Stomach (tissue), 9 donors: ENCODE measurements around the gene IZUMO3. TPM values are rescaled to one million over a fixed set of nuclear protein-coding genes. Genes with fewer than 3 reads are reported as not detected.
"Not testable (repeated sequence)": the region's sequence is repeated elsewhere in the genome, so short reads cannot be mapped to it uniquely, and the experiment has no call there.

ENCODE experiments used
- DNase-seq, 2 donors: peaks; one replicate each; pipeline versions ENCODE4 v3.0.0 to v3.0.0-alpha.2; 2013 to 2019
- H3K27ac ChIP-seq, 5 donors: fragments of 200-600 bp in 4 of 5; sonication (generic) in 4 of 5; one replicate each; pipeline ENCODE4 v1.5.1; 2013 to 2019; ENCODE audit warnings: mild to moderate bottlenecking in 1 of 5, moderate library complexity in 1 of 5
- H3K27me3 ChIP-seq, 3 donors: fragments of 200-600 bp; sonication (generic); one replicate each; pipeline ENCODE4 v1.5.1; 2017 to 2019; ENCODE audit warnings: mixed run types in 1 of 3
- H3K36me3 ChIP-seq, 4 donors: fragments of 200-600 bp; sonication (generic); 1 replicate in 3 of 4; 2 replicates in 1 of 4; pipeline ENCODE4 v1.5.1; 2016 to 2019
- H3K4me1 ChIP-seq, 4 donors: fragments of 200-600 bp; sonication (generic); one replicate each; pipeline ENCODE4 v1.5.1; 2016 to 2019
- H3K4me3 ChIP-seq, 4 donors: fragments of 200-600 bp; sonication (generic) in 3 of 4; one replicate each; pipeline ENCODE4 v1.5.1; 2016 to 2019; ENCODE audit warnings: mild to moderate bottlenecking in 1 of 4
- H3K9me3 ChIP-seq, 4 donors: fragments of 200-600 bp; sonication (generic); one replicate each; pipeline ENCODE4 v1.5.1; 2016 to 2019
- CTCF ChIP-seq, 7 experiments: fragments of 450-650 bp in 4 of 7; fragments of 200-600 bp in 3 of 7; sonication (generic) in 3 of 7; IDR thresholded peaks; one replicate each; pipeline ENCODE4 v1.5.1; 2016 to 2019; ENCODE audit warnings: antibody characterized with exemption in 7 of 7, control low read depth in 2 of 7, mild to moderate bottlenecking in 1 of 7
- EP300 ChIP-seq: sonication (generic); formaldehyde crosslinking; IDR thresholded peaks from one replicate; pipeline ENCODE4 v1.6.1; 2017; ENCODE audit warnings: antibody characterized with exemption
- POLR2A ChIP-seq, 4 donors: fragments of 450-650 bp; IDR thresholded peaks; one replicate each; pipeline ENCODE4 v1.6.1; 2016; ENCODE audit warnings: antibody characterized with exemption in 4 of 4, control low read depth in 2 of 4, mild to moderate bottlenecking in 1 of 4, moderate library complexity in 1 of 4
- POLR2AphosphoS5 ChIP-seq, 3 donors: sonication (generic); formaldehyde crosslinking; IDR thresholded peaks; one replicate each; pipeline ENCODE4 v1.6.1; 2016; ENCODE audit warnings: antibody characterized with exemption in 3 of 3
- WGBS, 5 donors: extraction: QIAGEN DNeasy Blood & Tissue Kit in 3 of 5; methylation state at CpG; one replicate each; pipeline versions ENCODE4 v1.1.5 to v1.1.7; 2013 to 2018; 5-methylcytosine and 5-hydroxymethylcytosine counted together
- intact Hi-C: fragments of 100-400 bp; cut with DNase I; formaldehyde crosslinking; loops from one replicate; pipeline ENCODE4 v1.15.1; 2023; ENCODE audit warnings: low total_unique reads
- polyA plus RNA-seq, 3 donors: library from polyadenylated mRNA; stranded (reverse); fragments of 200-250 nt; gene quantifications; one replicate each; pipeline ENCODE4 v1.2.3, GENCODE V29; 2013
- total RNA-seq, 5 donors: library from RNA; depleted of rRNA; stranded (reverse); fragments of >200 nt; gene quantifications; one replicate each; pipeline versions ENCODE4 v1.1.0 to v1.2.3, GENCODE V29; 2014 to 2016
- donor health status: healthy with polysubstance abuse.
- donor health status: Bipolar disorder and iron deficiency.
- donor health status: healthy.

Gene IZUMO3
- total and polyA plus RNA-seq, 8 donors: not detected

GRCh38 chr9:24582146-24583126, 36.7 kb upstream of the IZUMO3 start:
- intact Hi-C loops: no loop called here
- Histone ChIP-seq H3K27ac (no peak overlapping the region), H3K9me3 (peaks cover 0 to 30% (median 0%) of the 10 kb centered on the region in 4 donors), H3K4me1 (no peaks in the 10 kb centered on the region), H3K27me3 (no peaks in the 10 kb centered on the region), H3K4me3 (no peak overlapping the region), H3K36me3 (no peaks in the 10 kb centered on the region)
- TF ChIP-seq EP300: no peak
- no peak for DNase-seq
- 17 to 32% (median 24%) methylated on average over 6 of the region's 6 CpGs for WGBS, 5 donors

GRCh38 chr9:24580005-24580404, 34.3 kb upstream of the IZUMO3 start:
- 66 to 83% (median 80%) methylated on average over 18 to 21 of the region's 21 CpGs for WGBS, 5 donors

GRCh38 chr9:24572406-24572805, 26.7 kb upstream of the IZUMO3 start:
- no peak overlapping the region for H3K27ac ChIP-seq
- intact Hi-C loops: no loop called here
- H3K9me3 ChIP-seq: no peaks in the 10 kb centered on the region
- no peaks in the 10 kb centered on the region for H3K4me1 ChIP-seq
- H3K27me3 ChIP-seq: no peaks in the 10 kb centered on the region
- no peak for TF ChIP-seq POLR2AphosphoS5 (IDR thresholded peaks at IDR 0.05)
- no peak for TF ChIP-seq POLR2A (IDR thresholded peaks at IDR 0.05)
- TF ChIP-seq CTCF (IDR thresholded peaks at IDR 0.05): no peak
- H3K4me3 ChIP-seq: no peak overlapping the region
- peak in 1 of 2 donors; percentile 12 for DNase-seq
- no peaks in the 10 kb centered on the region for H3K36me3 ChIP-seq
- WGBS, 5 donors: 90 to 95% (median 93%) methylated on average over 2 of the region's 2 CpGs

More at GRCh38 chr9:24580005-24580404, 34.3 kb upstream of the IZUMO3 start:
- H3K27ac ChIP-seq, intact Hi-C loops, H3K4me3 ChIP-seq, H3K36me3 ChIP-seq, H3K27me3 ChIP-seq, DNase-seq, H3K4me1 ChIP-seq: not testable (repeated sequence)
- H3K9me3 ChIP-seq: peaks cover 0 to 20% (median 0%) of the 10 kb centered on the region in 4 donors

- intact Hi-C loops: no loop called here
- Histone ChIP-seq H3K27ac (no peak overlapping the region), H3K4me3 (no peak overlapping the region), H3K4me1 (no peaks in the 10 kb centered on the region), H3K9me3 (peaks cover 0 to 10% (median 0%) of the 10 kb centered on the region in 4 donors), H3K36me3 (no peaks in the 10 kb centered on the region), H3K27me3 (no peaks in the 10 kb centered on the region)
- TF ChIP-seq EP300 (no peak), CTCF (IDR thresholded peaks at IDR 0.05) (no peak), POLR2A (IDR thresholded peaks at IDR 0.05) (no peak), POLR2AphosphoS5 (IDR thresholded peaks at IDR 0.05) (no peak)
- 79 to 87% (median 83%) methylated on average over 3 of the region's 3 CpGs for WGBS, 5 donors
- no peak for DNase-seq
These were observed 16.3 kb upstream of the IZUMO3 start for GRCh38 chr9:24561957-24562356.

GRCh38 chr9:24553183-24553552, 7.5 kb upstream of the IZUMO3 start:
- 75 to 87% (median 82%) methylated on average over 2 of the region's 2 CpGs for WGBS, 5 donors
- Histone ChIP-seq H3K27ac (no peak overlapping the region), H3K36me3 (no peaks in the 10 kb centered on the region), H3K4me3 (no peak overlapping the region), H3K4me1 (no peaks in the 10 kb centered on the region), H3K9me3 (peaks cover 0 to 5% (median 0%) of the 10 kb centered on the region in 4 donors), H3K27me3 (no peaks in the 10 kb centered on the region)
- intact Hi-C loops: no loop called here
- no peak for DNase-seq
- no peak for TF ChIP-seq CTCF (IDR thresholded peaks at IDR 0.05)
- TF ChIP-seq EP300: no peak
- TF ChIP-seq POLR2A (IDR thresholded peaks at IDR 0.05): no peak
- no peak for TF ChIP-seq POLR2AphosphoS5 (IDR thresholded peaks at IDR 0.05)
